NB4 (cell line): ENCODE measurements around the gene DRC1.

Experiments used
- POLR2A ChIP-seq: IDR thresholded peaks from 2 replicates; pipeline ENCODE4 v1.6.1; 2011; ENCODE audit warnings: mild to moderate bottlenecking; ENCODE audit not compliant: insufficient read length; ENCODE audit errors: extremely low read depth
- TF ChIP-seq, protein P1 (sequence below): IDR thresholded peaks from one replicate; pipeline ENCODE4 v1.5.1; 2012; ENCODE audit warnings: low read depth, low read length
- TF ChIP-seq, protein P2 (sequence below): IDR thresholded peaks from 2 replicates; pipeline ENCODE4 v1.6.1; 2011; ENCODE audit warnings: low read depth, low read length

DNA sequence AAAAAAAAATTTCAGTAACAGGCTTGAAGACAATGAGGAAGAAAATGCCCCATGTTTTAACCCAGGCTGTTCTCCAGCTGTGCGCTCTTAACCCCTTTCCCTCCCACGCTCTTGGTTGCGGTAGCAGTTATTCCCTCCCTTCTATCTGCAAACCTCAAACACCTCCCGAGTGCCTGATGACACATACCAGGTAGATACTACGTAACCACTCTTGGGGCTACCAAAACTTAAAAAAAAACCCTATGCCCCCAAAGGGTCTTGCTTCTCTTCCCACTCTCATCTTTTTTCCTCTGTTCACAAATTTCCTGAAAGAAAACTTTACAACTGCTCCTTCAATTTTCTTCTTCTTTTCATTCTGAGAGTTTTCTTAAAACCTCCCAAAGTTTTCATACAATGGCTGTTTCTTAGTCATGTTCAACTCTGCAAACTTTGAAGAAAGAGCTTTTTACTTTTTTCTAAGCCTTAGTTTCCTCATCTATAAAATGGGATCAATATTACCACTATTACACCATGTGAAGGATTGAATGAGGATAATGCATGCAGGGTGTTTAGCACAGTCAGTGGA, 4.9 kb upstream of the DRC1 start:
- TF ChIP-seq, protein P1, sequence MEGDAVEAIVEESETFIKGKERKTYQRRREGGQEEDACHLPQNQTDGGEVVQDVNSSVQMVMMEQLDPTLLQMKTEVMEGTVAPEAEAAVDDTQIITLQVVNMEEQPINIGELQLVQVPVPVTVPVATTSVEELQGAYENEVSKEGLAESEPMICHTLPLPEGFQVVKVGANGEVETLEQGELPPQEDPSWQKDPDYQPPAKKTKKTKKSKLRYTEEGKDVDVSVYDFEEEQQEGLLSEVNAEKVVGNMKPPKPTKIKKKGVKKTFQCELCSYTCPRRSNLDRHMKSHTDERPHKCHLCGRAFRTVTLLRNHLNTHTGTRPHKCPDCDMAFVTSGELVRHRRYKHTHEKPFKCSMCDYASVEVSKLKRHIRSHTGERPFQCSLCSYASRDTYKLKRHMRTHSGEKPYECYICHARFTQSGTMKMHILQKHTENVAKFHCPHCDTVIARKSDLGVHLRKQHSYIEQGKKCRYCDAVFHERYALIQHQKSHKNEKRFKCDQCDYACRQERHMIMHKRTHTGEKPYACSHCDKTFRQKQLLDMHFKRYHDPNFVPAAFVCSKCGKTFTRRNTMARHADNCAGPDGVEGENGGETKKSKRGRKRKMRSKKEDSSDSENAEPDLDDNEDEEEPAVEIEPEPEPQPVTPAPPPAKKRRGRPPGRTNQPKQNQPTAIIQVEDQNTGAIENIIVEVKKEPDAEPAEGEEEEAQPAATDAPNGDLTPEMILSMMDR: no peak
- TF ChIP-seq, protein P2, sequence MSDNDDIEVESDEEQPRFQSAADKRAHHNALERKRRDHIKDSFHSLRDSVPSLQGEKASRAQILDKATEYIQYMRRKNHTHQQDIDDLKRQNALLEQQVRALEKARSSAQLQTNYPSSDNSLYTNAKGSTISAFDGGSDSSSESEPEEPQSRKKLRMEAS: no peak
- no peak for TF ChIP-seq POLR2A
